GM23338 (cell line): Measurements from ENCODE around the gene CDC42EP5. TPM values are rescaled to one million over a fixed set of nuclear protein-coding genes. Genes with fewer than 3 reads are reported as not detected.

Experiments
- ATAC-seq: fragments of 200-7000 bp; cut with Tn5 transposase; 3 replicates; pipeline ENCODE4 v1.9.1; 2020
- DNase-seq: peaks from one replicate; pipeline ENCODE4 v3.0.0-alpha.2; 2015; ENCODE audit warnings: low spot score
- H2AFZ ChIP-seq: fragments of 200-600 bp; sonication (generic); 2 replicates; pipeline ENCODE4 v1.8.0; 2016; ENCODE audit warnings: antibody characterized with exemption, mild to moderate bottlenecking, moderate library complexity
- H3F3A ChIP-seq: fragments of 200-600 bp; sonication (generic); replicated peaks from 2 replicates; pipeline ENCODE4 v1.8.0; 2017; ENCODE audit warnings: antibody characterized with exemption, mixed run types, low read depth
- H3K27ac ChIP-seq: fragments of 200-600 bp; sonication (generic); 2 replicates; pipeline ENCODE4 v1.6.1; 2016; ENCODE audit warnings: low read depth
- H3K27me3 ChIP-seq: fragments of 200-600 bp; sonication (generic); 2 replicates; pipeline ENCODE4 v1.8.0; 2016; ENCODE audit warnings: mild to moderate bottlenecking, mixed run types, moderate library complexity; ENCODE audit not compliant: insufficient read depth
- H3K36me3 ChIP-seq: fragments of 200-600 bp; sonication (generic); 2 replicates; pipeline ENCODE4 v1.8.0; 2016; ENCODE audit warnings: mild to moderate bottlenecking; ENCODE audit not compliant: insufficient read depth
- H3K4me1 ChIP-seq: fragments of 200-600 bp; sonication (generic); 2 replicates; pipeline ENCODE4 v1.8.0; 2016; ENCODE audit warnings: mild to moderate bottlenecking, moderate library complexity; ENCODE audit not compliant: insufficient read depth
- H3K4me2 ChIP-seq: fragments of 200-600 bp; sonication (generic); 2 replicates; pipeline ENCODE4 v1.7.1; 2017; ENCODE audit warnings: mixed run types
- H3K4me3 ChIP-seq: fragments of 200-600 bp; sonication (generic); 2 replicates; pipeline ENCODE4 v1.6.1; 2016; ENCODE audit warnings: mixed run types
- H3K79me2 ChIP-seq: fragments of 200-600 bp; sonication (generic); replicated peaks from 2 replicates; pipeline ENCODE4 v1.8.0; 2017; ENCODE audit warnings: mild to moderate bottlenecking; ENCODE audit not compliant: insufficient read depth
- H3K9me2 ChIP-seq: fragments of 200-600 bp; sonication (generic); 2 replicates; pipeline ENCODE4 v1.8.0; 2017; ENCODE audit not compliant: insufficient read depth
- H4K20me1 ChIP-seq: fragments of 200-600 bp; sonication (generic); replicated peaks from 2 replicates; pipeline ENCODE4 v1.8.0; 2017; ENCODE audit warnings: mild to moderate bottlenecking; ENCODE audit not compliant: insufficient read depth
- H3K27ac Mint-ChIP-seq: 2 replicates; pipeline ENCODE4 v1.8.0; 2020; ENCODE audit warnings: inconsistent platforms, mild to moderate bottlenecking, moderate library complexity, mixed read lengths
- H3K27me3 Mint-ChIP-seq: 3 replicates; pipeline ENCODE4 v1.8.0; 2022; ENCODE audit warnings: low read depth, mild to moderate bottlenecking, moderate library complexity, mixed read lengths, inconsistent platforms; ENCODE audit not compliant: insufficient read depth, poor library complexity
- H3K36me3 Mint-ChIP-seq: 3 replicates; pipeline ENCODE4 v1.8.0; 2021; ENCODE audit warnings: low read depth, mild to moderate bottlenecking, inconsistent platforms, moderate library complexity, mixed read lengths
- H3K4me1 Mint-ChIP-seq: 3 replicates; pipeline ENCODE4 v1.8.0; 2020; ENCODE audit warnings: mild to moderate bottlenecking, inconsistent platforms, mixed read lengths
- H3K4me3 Mint-ChIP-seq: 3 replicates; pipeline ENCODE4 v1.8.0; 2021; ENCODE audit warnings: moderate library complexity, mild to moderate bottlenecking, inconsistent platforms, mixed read lengths
- H3K9me3 Mint-ChIP-seq: 3 replicates; pipeline ENCODE4 v1.8.0; 2020; ENCODE audit warnings: moderate library complexity, mild to moderate bottlenecking, inconsistent platforms, mixed read lengths
- EZH2 ChIP-seq: fragments of 200-600 bp; sonication (generic); IDR thresholded peaks from one replicate; pipeline ENCODE4 v1.8.0; 2017; ENCODE audit warnings: antibody characterized with exemption, mild to moderate bottlenecking, low read depth; ENCODE audit not compliant: unreplicated experiment
- EZH2phosphoT487 ChIP-seq: fragments of 200-600 bp; sonication (generic); IDR thresholded peaks from one replicate; pipeline ENCODE4 v1.8.1; 2018; ENCODE audit warnings: antibody characterized with exemption; ENCODE audit not compliant: unreplicated experiment
- POLR2AphosphoS5 ChIP-seq: IDR thresholded peaks from 2 replicates; pipeline ENCODE4 v1.6.1; 2016; ENCODE audit warnings: antibody characterized with exemption, low read depth
- polyA plus RNA-seq: library from polyadenylated mRNA; unstranded; fragments of >200 nt; fragmentation: Nextera tagmentation; extraction: Ambion mirVana; gene quantifications from 2 replicates; pipeline ENCODE4 v1.2.1, GENCODE V29; 2016
- total RNA-seq: library from RNA; depleted of rRNA; stranded (reverse); fragments of >200 nt; shearing (Covaris generic); gene quantifications from 2 replicates; pipeline ENCODE4 v1.2.3, GENCODE V29; 2014
- TF ChIP-seq, protein P1 (sequence below): fragments of 250-450 bp; sonication (Bioruptor Pico); IDR thresholded peaks from 2 replicates; pipeline ENCODE4 v1.5.0; 2020; ENCODE audit warnings: mild to moderate bottlenecking, moderate library complexity
- TF ChIP-seq, protein P2 (sequence below): IDR thresholded peaks from one replicate; pipeline ENCODE4 v1.6.1; 2018; ENCODE audit warnings: antibody characterized with exemption; ENCODE audit not compliant: unreplicated experiment

The CDC42EP5 gene
- total and polyA plus RNA-seq, 2 experiments from 2014 or later = 1.4 to 3.4 TPM

DNA sequence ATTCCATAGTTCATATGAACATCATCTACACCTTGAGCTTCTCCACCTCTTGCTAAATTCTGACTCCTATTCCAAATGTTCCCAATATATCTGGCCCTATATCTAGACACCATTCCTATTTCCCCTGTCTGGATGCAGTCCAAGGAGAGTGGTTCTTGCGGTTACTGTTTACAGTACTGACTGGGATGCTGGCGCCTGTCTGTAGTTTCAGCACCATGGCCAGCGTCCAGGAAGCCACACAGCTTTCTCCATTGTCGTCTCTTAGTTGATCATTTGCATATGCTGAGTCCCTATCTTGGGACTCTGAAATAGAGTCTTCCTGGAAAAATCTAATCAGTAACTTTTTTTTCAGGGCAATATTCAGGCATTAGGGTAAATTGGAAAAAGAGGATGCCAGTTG lies 44.4 kb upstream of the CDC42EP5 start:
- Histone ChIP-seq H3K27ac (no peak overlapping the region), H3K4me3 (no peak overlapping the region), H3K4me1 (no peaks in the 10 kb centered on the region), H3K27me3 (no peaks in the 10 kb centered on the region), H3F3A (no peaks in the 10 kb centered on the region), H3K4me2 (no peak overlapping the region), H2AFZ (no peak overlapping the region), H3K9me2 (no peaks in the 10 kb centered on the region), H3K79me2 (no peaks in the 10 kb centered on the region), H3K36me3 (no peaks in the 10 kb centered on the region), H4K20me1 (no peaks in the 10 kb centered on the region)
- ATAC-seq (no peak; the same call in 2 of the 3 replicates), DNase-seq (peak; percentile 78)
- peaks cover 98% of the 10 kb centered on the region for H3K9me3 Mint-ChIP-seq
- H3K27ac Mint-ChIP-seq = no peak overlapping the region
- peaks cover 35% of the 10 kb centered on the region for H3K36me3 Mint-ChIP-seq
- H3K4me1 Mint-ChIP-seq = no peaks in the 10 kb centered on the region
- peaks cover 9% of the 10 kb centered on the region for H3K27me3 Mint-ChIP-seq
- TF ChIP-seq, protein P1, sequence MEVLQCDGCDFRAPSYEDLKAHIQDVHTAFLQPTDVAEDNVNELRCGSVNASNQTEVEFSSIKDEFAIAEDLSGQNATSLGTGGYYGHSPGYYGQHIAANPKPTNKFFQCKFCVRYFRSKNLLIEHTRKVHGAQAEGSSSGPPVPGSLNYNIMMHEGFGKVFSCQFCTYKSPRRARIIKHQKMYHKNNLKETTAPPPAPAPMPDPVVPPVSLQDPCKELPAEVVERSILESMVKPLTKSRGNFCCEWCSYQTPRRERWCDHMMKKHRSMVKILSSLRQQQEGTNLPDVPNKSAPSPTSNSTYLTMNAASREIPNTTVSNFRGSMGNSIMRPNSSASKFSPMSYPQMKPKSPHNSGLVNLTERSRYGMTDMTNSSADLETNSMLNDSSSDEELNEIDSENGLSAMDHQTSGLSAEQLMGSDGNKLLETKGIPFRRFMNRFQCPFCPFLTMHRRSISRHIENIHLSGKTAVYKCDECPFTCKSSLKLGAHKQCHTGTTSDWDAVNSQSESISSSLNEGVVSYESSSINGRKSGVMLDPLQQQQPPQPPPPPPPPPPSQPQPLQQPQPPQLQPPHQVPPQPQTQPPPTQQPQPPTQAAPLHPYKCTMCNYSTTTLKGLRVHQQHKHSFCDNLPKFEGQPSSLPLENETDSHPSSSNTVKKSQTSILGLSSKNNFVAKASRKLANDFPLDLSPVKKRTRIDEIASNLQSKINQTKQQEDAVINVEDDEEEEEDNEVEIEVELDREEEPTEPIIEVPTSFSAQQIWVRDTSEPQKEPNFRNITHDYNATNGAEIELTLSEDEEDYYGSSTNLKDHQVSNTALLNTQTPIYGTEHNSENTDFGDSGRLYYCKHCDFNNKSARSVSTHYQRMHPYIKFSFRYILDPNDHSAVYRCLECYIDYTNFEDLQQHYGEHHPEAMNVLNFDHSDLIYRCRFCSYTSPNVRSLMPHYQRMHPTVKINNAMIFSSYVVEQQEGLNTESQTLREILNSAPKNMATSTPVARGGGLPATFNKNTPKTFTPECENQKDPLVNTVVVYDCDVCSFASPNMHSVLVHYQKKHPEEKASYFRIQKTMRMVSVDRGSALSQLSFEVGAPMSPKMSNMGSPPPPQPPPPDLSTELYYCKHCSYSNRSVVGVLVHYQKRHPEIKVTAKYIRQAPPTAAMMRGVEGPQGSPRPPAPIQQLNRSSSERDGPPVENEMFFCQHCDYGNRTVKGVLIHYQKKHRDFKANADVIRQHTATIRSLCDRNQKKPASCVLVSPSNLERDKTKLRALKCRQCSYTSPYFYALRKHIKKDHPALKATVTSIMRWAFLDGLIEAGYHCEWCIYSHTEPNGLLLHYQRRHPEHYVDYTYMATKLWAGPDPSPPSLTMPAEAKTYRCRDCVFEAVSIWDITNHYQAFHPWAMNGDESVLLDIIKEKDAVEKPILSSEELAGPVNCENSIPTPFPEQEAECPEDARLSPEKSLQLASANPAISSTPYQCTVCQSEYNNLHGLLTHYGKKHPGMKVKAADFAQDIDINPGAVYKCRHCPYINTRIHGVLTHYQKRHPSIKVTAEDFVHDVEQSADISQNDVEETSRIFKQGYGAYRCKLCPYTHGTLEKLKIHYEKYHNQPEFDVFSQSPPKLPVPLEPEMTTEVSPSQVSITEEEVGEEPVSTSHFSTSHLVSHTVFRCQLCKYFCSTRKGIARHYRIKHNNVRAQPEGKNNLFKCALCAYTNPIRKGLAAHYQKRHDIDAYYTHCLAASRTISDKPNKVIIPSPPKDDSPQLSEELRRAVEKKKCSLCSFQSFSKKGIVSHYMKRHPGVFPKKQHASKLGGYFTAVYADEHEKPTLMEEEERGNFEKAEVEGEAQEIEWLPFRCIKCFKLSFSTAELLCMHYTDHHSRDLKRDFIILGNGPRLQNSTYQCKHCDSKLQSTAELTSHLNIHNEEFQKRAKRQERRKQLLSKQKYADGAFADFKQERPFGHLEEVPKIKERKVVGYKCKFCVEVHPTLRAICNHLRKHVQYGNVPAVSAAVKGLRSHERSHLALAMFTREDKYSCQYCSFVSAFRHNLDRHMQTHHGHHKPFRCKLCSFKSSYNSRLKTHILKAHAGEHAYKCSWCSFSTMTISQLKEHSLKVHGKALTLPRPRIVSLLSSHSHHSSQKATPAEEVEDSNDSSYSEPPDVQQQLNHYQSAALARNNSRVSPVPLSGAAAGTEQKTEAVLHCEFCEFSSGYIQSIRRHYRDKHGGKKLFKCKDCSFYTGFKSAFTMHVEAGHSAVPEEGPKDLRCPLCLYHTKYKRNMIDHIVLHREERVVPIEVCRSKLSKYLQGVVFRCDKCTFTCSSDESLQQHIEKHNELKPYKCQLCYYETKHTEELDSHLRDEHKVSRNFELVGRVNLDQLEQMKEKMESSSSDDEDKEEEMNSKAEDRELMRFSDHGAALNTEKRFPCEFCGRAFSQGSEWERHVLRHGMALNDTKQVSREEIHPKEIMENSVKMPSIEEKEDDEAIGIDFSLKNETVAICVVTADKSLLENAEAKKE (CRISPR knock-in tag) = no peak
- TF ChIP-seq, protein P2, sequence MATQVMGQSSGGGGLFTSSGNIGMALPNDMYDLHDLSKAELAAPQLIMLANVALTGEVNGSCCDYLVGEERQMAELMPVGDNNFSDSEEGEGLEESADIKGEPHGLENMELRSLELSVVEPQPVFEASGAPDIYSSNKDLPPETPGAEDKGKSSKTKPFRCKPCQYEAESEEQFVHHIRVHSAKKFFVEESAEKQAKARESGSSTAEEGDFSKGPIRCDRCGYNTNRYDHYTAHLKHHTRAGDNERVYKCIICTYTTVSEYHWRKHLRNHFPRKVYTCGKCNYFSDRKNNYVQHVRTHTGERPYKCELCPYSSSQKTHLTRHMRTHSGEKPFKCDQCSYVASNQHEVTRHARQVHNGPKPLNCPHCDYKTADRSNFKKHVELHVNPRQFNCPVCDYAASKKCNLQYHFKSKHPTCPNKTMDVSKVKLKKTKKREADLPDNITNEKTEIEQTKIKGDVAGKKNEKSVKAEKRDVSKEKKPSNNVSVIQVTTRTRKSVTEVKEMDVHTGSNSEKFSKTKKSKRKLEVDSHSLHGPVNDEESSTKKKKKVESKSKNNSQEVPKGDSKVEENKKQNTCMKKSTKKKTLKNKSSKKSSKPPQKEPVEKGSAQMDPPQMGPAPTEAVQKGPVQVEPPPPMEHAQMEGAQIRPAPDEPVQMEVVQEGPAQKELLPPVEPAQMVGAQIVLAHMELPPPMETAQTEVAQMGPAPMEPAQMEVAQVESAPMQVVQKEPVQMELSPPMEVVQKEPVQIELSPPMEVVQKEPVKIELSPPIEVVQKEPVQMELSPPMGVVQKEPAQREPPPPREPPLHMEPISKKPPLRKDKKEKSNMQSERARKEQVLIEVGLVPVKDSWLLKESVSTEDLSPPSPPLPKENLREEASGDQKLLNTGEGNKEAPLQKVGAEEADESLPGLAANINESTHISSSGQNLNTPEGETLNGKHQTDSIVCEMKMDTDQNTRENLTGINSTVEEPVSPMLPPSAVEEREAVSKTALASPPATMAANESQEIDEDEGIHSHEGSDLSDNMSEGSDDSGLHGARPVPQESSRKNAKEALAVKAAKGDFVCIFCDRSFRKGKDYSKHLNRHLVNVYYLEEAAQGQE = peak; percentile 86
- TF ChIP-seq POLR2AphosphoS5 (no peak), EZH2phosphoT487 (no peak), EZH2 (no peak)
- H3K4me3 Mint-ChIP-seq = no peak overlapping the region
